GM04503 (cell line): ENCODE data around the gene VGLL4.
"Not testable (repeated sequence)": the region's sequence is repeated elsewhere in the genome, so short reads cannot be mapped to it uniquely, and the experiment has no call there.

Experiments used
- DNase-seq: peaks from one replicate; pipeline ENCODE4 v3.0.0-alpha.2; 2012; ENCODE audit warnings: low read depth

VGLL4 gene

DNA sequence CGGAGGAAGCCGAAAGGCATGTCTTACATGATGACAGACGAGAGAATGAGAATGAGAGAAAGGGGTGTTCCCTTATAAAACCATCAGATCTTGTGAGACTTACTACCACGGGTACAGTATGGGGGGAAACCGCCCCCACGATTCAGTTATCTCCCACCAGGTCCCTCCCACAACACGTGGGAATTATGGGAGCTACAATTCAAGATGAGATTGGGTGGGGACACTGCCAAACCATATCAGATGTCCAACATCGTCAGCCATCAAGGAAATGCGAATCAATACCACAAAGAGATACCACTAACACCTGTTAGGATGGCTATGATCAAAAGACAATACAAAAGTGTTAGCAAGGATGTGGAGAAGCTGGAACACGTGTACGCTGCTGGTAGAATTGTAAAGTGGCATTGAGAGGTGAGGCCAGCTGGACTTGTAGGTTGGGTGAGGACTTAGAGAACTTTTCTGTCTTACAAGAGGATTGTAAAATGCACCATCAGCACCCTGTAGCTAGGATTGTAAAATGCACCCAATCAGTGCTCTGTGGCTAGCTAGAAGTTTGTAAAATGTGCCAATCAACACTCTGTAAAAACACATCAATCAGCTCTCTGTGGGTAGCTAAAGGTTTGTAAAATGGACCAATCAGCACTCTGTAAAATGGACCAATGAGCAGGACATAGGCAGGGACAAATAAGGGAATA is 37.5 kb downstream of the VGLL4 start:
- DNase-seq = no peak

DNA sequence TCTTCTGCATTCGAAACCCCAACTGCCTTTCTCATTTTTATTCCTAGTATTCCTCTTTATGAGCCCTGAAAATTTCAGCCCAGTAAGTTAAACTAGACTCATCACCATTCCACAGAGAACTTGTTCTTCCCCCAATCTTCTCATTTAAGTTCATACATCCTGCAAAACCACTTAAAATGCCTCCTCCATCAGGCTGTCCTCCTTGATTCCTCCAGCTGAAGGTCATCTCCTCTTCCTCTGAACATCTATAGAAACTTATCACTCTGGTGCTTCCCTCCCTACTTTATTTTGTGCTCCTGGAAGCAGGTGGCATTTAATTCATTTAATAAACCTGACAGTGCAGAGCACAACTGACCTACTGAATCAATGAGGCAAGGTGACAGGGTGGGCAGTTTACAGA is 38.3 kb downstream of the VGLL4 start:
- no peak for DNase-seq

DNA sequence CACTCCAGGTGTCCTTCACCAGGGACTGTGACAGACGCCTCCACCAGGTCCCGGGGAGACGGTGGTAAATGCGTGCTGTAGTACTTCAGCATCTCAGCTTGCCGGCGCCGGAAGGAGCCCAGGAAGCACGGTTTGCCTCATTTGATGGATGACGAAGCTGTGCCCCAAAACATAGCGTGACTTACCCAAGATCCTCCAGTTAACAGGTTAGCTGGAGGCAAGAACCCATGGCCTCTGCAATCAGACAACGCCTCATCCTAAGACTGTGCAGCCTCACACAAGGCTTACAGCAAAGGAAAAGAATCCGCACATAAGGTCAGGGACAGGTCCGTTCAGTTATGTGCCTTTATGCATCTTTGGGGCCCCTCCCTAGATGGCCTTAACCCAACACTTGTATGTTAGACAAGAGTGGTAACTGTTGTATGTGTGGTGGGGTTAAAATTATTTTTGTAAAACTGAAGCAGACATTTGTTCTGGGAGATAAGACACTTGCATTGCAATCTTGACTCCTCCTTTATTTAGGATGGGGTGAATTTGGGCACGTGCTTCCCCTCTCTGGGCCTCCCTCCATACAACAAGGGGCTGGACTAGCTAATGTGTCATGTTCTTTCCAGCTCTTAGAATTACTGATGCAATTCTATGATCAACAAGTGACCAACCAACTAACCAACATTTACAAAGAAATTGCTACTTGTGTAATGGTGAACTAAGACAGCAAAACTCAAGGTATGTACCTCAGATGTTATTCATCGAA is 39.4 kb downstream of the VGLL4 start:
- DNase-seq = no peak

DNA sequence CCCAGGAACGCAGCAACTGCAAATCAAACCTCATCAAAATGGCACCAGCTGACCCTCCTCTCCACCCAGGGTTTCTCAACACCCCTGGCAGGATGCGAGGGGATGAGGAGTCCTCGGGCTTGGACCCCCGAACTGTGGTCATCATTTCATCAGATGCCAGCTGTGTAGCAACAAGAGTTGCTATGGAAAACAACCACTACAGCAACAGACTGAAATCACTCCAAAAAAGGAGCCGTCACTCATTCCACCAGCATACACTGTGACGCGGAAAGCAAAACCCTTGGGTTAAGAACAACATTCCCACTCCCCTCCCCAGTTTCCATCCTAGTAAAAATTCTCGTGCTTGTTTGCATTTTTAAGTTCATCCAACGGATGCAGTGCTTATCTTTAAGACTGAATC is 40.1 kb downstream of the VGLL4 start:
- peak; percentile 64 for DNase-seq

DNA sequence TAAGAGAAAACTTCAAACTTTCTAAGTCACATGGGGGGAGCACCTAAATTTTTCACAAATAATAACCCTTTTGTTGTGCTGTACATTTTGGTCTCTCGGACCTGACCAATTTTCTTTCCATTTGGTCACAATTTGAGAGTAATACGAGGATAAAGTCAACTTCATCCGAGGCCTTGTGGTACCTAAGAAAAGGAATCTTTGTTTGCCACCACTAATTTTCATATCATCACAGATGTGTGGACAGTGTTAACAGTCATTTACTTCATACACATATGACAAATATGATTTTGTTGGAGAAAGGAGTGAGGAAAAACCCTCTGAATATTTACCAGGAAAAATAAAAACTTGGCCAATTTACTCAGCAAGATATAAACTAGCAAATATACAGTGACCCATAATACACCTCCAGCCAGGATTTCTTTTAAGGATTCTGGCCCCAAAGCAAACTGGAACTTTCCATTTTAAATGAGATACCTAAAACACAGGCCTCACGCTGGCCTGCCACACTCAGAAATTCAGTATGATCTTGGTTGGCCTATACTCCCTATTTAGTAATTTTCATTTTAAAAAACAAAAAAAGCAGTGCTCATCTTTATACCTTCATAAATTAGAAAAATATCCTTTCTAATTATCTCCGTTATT is 40.7 kb downstream of the VGLL4 start:
- no peak for DNase-seq

DNA sequence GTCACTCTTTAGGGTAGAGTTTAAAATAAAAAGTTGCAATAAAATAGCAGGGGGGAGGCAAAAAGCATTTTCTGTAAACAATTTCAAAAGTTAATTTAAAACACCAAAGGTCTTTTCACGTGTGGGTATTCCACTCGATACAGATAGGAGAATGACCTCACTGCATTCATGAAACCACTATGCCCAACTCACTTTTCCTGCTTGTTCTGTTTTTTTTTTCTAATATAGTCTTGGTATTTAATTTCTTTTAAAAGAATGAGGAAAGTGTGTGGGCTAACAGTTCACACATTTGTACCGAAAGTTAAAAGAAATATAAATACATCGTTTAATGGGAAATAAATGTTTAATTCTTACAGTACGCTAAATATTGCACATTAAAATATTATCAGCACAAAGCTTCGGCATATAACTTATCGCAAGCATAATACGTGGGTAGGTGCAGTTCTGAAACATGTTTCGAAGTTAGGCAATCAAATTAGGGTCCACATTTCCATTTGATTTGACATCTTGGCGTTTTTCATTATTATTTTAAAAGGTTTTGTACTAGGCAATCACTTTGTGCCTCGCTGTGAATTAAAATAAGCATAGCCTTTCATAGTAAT is 41.4 kb downstream of the VGLL4 start:
- DNase-seq = no peak

DNA sequence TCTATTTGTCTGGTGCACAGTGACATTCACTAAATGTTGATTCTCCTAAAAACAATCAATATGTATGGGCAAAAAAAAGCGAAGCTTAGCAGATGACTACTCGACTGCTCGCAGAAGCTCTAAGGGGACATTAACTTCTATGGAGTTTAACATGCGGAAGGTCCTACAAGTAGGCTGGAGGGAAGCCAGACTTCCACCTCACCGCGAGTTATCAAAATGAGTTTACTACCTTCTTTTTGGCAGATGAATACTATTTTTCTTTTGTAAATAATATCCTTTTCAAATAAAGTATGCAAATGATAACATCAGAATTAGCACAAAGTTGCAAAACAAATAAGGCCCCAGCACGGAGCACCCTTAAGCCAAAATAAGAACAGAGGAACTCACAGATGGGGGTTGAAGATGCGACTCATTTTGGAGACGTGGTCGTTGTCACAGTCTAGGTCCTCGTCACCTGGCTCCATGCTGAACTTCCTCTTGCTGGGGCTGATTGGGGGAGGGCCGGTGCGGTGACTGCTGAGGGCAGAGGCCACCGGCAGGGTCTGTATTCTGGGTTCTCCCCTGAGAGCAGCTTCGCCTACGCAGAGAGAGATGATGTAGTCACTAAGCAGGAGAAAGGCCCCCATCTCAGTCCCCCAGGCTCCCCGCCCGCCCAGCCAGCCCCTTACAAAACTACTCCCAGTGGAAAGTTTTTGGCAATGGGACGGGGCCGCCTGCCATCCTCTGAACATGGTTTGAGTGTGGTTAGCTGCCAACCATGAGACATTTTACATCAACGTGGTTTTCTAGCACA is 42.1 kb downstream of the VGLL4 start:
- DNase-seq = no peak

DNA sequence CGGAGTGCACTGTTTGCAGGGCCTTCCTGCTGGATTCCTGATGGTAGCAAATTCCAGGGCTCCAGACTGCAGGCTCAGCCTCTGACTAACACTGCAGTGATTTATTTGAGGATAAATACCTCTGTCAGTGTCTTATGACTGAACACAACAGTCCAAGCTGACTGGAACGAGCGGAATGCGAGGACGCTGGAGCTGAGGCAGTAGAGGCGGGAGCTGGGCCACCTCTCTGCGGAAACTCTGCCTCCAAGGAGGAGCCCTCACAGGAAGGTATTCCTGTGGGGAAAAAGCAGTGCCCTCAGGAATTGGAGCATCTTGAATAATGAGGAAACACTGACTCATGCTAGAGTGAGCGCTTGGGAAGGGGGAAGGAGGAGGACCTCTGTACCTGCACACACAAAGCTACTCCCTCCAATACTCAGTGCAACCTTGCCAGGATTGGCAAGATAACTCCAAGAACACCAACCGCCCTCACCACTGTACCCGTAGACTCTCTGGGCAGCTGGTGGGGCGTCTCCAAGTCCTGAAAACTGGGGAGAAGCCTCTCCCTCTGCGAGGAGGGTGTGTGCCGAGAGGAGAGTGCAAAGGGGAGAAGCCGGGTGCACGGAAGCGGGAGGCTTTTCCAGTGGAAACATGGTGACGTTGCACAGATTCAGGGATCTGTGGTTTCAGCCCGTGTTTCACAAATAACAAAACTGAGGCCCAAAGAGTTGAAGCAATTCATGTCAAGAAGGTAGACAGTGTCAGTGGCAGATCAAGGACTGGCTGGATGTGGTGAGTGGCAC is 43.0 kb downstream of the VGLL4 start:
- peak; percentile 99 for DNase-seq

DNA sequence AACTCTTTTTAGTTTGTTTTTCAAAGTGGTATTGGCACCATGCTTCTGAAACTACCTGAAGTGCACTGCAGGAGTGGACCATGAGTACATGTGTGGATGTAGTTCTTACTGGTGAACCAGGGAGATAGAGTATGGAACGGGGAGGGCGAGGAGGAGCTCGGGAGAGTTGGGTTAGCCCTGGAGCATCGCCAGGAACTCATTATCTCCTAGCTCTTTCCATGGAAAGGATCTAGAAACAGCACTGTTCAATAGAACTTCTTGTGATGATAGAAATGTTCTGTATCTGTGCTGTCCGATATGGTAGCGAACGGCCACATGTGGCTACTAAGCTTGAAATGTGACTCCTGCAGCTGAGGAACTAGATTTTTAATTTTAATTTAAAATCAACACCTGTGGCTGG is 47.3 kb downstream of the VGLL4 start:
- no peak for DNase-seq

DNA sequence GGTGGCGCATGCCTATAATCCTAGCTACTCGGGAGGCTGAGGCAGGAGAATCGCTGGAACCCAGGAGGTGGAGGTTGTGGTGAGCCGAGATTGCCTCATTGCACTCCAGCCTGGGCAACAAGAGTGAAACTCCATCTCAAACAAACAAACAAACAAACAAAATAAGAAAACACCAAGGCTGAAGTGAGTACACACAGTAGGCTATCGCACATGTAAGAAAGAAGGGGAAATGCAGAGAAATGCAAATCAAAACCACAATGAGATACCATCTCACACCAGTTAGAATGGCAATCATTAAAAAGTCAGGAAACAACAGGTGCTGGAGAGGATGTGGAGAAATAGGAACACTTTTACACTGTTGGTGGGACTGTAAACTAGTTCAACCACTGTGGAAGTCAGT is 48.7 kb downstream of the VGLL4 start:
- DNase-seq = not testable (repeated sequence)

DNA sequence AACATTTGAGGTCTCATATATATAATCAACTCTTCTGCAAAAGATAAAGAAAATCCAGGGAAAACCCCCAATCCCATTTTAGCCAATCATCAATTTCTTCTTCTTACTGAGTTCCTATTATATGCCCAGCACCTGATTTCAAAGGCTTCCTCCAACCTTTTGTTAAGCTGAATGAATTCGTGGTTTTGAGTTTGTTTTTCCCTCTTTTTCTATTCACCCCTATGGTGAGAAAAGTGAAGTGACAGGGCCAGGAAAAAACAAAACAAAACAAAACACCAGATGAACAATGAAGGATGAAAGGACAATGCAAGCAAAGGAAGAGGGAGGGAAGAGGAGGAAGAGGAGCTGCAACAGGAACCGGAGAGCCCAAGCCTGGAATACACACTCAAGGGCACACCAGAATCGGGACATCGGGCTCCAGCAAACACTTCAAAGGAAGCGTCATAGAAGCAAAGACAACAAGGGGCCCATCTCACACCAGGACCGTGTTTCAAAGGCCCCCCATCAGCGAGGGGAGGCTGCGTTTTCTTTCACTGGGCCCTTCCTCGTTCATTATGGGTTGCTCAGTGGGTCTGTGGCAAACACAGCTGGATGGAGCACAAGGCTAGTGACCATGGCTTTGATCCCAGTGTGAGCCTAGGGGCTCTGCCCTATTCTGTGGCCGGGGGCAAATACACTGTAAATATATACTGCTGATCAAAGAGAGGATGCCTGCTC is 50.2 kb downstream of the VGLL4 start:
- DNase-seq = no peak

DNA sequence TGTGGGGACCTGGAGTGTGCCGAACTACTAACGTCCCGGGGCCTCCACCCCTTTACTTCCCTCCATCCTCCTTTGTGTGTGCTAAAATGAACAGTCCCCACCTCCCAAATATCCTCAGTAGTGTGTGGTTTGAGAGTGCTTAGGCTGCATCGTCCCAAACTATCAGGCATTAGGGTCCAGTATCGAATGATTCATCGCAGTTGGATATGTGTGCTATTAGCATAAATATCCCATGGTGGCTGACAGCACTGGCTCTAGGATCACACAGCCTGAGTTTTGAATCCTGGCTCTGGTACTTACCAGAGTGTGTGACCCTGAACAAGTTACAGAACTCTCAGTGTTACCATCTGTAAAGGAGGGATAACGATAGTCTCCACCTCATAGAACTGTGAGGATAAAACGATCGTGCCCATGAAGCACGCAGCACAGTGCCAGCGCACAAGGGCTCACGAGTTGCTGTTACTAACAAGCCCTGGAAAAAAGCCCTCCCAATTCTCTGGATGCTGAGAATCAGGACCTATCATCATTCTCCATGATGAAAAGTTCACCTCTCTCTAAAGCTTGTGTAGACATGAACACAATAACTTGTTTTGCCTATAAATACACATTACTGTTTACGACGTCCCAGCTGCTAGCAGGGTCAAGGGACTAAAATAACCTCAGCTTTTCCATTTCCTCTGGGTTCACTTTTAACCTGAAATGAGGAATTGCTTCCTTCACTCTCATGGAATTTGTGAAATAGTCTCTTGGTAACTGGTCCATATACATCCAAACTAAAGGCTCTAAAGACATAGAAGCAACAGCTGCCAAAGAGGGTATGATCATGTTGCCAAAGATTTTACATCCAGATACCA is 51.0 kb downstream of the VGLL4 start:
- DNase-seq = no peak

DNA sequence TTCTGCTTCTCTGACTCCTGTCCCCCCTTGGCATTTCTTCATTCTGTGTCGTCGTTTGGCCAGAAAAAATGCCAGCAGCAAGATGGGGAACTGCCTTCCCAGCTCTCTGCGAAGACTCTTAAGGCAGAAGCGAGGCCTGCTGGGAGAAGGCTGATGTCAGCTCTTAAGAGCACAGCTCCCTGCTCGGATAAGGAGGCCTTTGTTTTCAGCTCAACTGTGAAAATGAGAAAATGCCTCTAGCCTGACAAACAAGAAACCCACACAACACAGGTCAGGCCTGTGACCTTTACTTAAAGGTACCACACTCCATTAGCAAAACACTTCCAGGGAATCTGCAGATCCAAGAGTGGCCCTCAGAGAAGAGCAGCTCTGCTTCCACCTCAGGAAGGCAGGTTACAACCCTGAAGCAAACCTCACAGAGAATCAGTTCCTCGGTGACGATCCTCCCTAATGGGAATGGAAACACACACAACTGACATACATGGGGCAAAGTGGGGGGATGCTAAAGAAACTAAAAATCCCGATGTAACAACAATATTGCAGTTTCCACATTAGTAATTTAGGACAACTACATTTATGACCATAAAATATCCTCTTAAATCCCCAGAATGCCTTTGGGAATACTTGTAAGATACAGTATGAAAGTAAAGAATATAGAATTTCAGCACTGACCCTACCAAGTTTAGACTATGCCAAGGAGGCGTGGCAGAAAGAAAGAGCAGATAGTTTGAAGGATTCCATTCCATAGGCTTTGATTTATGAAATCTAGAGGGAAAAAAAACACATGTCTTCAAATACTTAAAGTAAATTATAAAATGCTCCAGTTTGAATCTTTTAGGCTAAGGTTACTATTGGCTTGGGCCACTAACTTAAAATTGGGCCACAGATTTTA is 52.1 kb downstream of the VGLL4 start:
- no peak for DNase-seq

DNA sequence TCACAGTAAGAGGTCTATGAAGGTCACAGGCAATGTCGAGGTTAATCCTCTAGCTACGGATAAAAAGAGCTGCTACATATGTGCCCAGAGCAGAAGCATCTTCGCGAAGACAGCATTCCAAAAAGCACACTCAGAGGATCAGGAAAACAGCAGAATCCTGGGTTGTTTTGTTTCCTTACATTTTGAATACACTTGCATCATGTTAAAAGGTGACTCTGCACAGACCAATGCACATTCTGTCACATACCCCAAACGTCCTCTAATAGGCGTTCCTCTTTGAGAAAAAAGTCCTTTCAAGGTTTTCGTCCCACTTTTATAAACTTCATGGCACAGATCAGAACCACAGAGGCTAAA is 52.7 kb downstream of the VGLL4 start:
- DNase-seq = no peak

DNA sequence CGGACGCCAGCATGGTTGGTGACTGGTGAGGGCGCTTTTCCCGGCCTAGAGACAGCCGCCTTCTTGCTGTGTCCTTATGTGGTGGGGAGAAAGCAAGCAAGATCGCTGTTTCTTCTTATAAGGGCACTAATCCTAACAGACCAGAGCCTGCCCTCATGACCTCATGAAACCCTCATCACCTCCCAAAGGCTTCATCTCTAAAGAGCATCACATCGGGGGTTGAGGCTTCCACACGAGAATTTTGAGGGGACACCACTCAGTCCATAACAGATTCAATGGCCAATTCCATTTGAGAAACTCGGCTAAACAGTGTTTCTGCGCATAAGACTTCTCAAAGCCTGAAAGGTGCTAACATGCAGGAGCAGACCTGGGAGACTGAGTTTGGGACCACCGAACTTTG is 54.0 kb downstream of the VGLL4 start:
- no peak for DNase-seq

DNA sequence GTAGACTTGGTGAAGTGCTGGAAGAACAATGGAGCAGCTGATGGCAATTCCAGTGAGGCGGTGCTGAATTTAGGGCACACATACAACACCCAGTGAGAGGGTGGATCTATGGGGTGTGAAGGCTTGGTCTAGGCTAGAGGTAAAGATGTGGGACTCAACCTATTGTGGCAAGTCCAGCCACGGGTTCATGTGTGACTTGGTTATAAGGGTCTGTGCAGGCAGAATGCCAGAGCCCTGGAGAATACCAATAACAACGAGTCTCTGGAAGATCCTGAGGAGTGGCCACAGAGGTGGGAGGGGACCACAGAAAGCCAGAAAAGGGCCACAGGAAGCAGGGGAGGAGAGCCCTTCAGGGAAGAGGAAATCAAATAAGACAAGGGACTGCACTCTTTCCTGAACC is 55.0 kb downstream of the VGLL4 start:
- no peak for DNase-seq

DNA sequence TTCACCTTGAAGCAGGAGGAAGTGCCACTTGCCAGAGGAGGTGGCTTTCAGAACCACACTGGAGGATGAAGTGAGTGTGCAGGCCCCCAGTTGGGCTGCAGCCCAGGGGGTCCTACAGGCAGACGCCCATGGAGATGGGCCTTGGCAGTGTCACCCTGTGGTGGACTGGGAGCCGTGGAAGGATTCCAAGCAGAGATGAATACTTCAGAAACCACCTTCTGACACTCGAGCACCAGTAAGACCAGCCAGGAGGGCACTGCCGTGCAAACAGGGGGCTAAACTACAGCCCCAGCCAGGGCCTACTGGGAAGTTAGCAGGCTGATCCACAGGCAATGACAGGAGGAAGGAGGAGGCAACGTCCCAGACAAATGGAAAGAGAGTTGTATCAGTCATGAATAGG is 55.4 kb downstream of the VGLL4 start:
- DNase-seq = no peak

DNA sequence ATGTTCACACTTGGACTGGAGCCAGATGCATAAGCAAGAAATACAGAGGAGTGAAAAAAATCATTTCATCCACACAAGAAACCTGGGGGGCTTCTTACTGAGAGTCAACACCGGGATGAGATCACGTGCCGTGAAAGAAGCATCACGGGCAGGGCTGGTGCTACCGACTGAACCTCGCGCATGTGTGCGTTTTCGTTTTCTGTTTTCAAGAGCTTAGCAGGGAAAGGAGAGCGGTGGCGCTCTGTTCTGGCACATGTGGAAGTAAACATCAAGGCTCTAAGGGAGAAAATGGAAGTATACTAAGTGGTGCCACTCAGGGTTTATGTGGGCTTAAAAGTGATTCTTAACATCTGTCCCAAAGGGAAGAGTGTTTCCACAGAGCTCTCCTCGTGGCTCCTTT is 55.9 kb downstream of the VGLL4 start:
- no peak for DNase-seq

DNA sequence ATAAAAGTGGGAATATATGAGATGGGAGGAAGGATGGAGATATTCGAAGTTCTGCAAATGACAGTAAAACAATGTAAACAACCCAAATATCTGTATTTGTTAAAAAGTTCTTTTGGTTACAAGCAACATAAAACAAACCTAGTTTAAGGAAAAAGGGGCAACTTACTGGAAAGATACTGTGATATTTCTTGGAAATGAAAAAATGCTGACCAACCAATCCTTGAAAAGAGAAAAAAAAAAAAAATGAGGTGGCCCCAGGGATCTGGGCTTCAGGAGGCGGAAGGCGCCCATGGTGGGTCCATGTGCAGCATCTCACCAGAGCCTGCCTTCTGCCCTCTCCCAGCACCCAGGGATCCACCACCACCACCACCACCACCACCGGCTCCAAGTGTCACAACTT is 59.1 kb downstream of the VGLL4 start:
- no peak for DNase-seq
